ENCODE data around the gene P3H3. TPM values are rescaled to one million over a fixed set of nuclear protein-coding genes. Genes with fewer than 3 reads are reported as not detected.

P3H3 gene
- total RNA-seq, 4 donors from 2014 or later: 2.6 to 6.6 (median 4.4) TPM

DNA sequence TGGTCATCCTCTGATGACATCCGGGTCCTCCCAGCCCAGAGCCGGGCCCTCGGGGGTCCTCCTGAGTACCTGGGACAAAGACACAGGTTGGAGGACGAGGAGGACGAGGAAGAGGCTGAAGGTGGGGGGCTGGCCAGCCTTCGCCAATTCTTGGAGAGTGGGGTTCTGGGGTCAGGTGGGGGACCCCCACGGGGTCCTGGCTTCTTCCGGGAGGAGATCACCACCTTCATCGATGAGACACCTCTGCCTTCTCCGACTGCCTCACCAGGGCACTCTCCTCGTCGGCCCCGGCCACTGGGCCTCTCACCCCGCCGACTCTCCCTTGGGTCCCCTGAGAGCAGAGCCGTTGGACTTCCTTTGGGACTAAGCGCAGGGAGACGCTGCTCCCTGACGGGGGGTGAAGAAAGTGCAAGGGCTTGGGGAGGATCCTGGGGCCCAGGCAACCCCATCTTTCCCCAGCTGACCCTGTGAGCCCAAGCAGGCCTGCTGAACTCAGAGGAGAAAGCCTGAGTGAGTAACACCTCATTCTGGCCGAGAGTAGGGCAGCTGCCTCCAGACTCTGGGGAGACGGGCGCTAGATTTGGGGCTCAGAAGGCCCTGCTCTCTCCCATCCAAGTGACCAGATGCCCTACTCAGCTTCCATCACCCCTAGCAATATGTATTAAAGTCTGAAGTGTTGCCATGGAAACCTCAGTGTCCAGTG, 1.3 kb upstream of the P3H3 start:
- DNase-seq: no peak
- Histone ChIP-seq H3K9me3 (no peaks in the 10 kb centered on the region), H3K36me3 (peaks cover 0 to 18% (median 0%) of the 10 kb centered on the region in 3 donors), H3K4me3 (peak overlapping the region in 1 of 4 donors; percentile 95), H3K27me3 (peaks cover 0 to 85% (median 5%) of the 10 kb centered on the region in 4 donors), H3K4me1 (peaks cover 5 to 57% (median 16%) of the 10 kb centered on the region in 3 donors), H3K27ac (peak overlapping the region; percentile 9 to 63 (median 29))
- intact Hi-C loops (cut with DNase I): loop anchor here (5.0 kb wide), 1 partner anchor 90 kb away; no protein-coding TSS in a partner anchor
- 71% methylated on average over 5 of the region's 22 CpGs; no CpG with 5 or more reads in 1 of the 2 donors for WGBS, 2 donors
- TF ChIP-seq, protein P1, sequence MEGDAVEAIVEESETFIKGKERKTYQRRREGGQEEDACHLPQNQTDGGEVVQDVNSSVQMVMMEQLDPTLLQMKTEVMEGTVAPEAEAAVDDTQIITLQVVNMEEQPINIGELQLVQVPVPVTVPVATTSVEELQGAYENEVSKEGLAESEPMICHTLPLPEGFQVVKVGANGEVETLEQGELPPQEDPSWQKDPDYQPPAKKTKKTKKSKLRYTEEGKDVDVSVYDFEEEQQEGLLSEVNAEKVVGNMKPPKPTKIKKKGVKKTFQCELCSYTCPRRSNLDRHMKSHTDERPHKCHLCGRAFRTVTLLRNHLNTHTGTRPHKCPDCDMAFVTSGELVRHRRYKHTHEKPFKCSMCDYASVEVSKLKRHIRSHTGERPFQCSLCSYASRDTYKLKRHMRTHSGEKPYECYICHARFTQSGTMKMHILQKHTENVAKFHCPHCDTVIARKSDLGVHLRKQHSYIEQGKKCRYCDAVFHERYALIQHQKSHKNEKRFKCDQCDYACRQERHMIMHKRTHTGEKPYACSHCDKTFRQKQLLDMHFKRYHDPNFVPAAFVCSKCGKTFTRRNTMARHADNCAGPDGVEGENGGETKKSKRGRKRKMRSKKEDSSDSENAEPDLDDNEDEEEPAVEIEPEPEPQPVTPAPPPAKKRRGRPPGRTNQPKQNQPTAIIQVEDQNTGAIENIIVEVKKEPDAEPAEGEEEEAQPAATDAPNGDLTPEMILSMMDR (IDR thresholded peaks at IDR 0.05): no peak
- no peak for TF ChIP-seq POLR2A (IDR thresholded peaks at IDR 0.05)

DNA sequence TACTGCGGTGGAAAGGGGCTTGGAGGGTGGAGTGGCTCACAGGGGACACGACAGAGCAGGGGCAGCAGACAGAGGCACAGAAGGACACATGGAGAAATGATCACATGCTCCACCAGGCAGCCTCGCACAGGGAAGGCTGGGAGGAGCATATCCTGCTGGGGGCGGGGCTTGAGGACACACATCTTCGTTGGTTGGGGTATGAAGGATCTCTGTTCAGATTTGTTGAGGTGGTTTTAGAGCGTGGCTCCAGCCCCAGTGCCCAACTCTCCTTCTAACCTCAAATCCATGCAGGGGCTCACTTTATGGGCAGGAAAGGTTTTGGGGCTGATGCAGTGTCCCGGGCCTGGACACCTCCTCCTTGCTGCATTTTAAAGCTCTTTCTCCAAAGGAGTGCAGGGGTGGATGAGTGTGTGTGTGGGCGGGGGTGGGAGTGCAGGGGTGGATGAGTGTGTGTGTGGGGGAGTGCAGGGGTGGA, 733 bp upstream of the P3H3 start:
- no peak for TF ChIP-seq POLR2A (IDR thresholded peaks at IDR 0.05)
- TF ChIP-seq, protein P1 (IDR thresholded peaks at IDR 0.05): no peak
- peak overlapping the region in 2 of 4 donors; percentile 62 to 95 for H3K4me3 ChIP-seq
- intact Hi-C loops (cut with DNase I): loop anchor here (5.0 kb wide), 1 partner anchor 90 kb away; no protein-coding TSS in a partner anchor
- H3K36me3 ChIP-seq: peaks cover 0 to 23% (median 0%) of the 10 kb centered on the region in 3 donors
- no peak for DNase-seq
- H3K27ac ChIP-seq: peak overlapping the region; percentile 9 to 63 (median 29)
- 0 to 7% methylated on average over 3 to 6 of the region's 8 CpGs for WGBS, 2 donors
- peaks cover 2 to 52% (median 11%) of the 10 kb centered on the region in 3 donors for H3K4me1 ChIP-seq
- peaks cover 0 to 79% (median 5%) of the 10 kb centered on the region in 4 donors for H3K27me3 ChIP-seq
- H3K9me3 ChIP-seq: no peaks in the 10 kb centered on the region

DNA sequence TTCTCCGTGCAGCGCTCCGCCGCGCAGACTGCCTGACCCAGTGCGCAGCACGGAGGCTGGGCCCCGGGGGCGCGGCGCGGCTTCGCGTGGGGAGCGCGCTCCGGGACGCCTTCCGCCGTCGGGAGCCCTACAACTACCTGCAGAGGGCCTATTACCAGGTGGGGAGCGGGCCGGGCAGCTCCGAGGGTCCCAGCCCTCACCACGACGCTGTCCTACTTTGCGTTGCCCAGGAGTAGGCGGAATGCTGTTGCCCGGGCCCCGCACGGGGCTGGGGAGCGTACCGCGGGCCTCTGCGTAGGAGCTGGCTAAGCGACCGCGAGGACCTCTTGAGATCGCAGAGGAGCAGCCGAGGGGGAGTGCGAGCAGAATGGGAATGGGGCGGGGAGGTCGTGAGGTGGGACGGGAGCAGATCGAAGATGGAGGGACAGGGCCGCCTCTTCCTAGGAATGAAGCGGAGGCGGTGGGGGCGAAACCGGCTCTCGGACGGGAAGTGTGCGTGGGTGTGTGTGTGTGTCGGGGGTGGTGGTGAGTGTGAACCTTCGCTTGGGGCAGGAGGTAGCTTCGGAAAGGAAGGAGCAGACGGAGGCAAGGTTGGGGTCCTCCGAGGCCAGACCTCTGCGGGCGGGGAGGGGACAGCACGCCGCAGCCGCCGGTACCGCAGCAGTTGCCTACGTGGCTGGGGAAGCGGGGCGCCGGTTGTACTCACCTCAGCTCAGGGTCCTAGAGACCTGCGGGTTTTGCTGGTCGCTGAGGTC, 751 bp downstream of the P3H3 start:
- Histone ChIP-seq H3K9me3 (no peaks in the 10 kb centered on the region), H3K27me3 (peaks cover 0 to 64% (median under 1%) of the 10 kb centered on the region in 4 donors), H3K4me1 (peaks cover 2 to 48% (median 11%) of the 10 kb centered on the region in 3 donors), H3K36me3 (peaks cover 0 to 31% (median 0%) of the 10 kb centered on the region in 3 donors), H3K27ac (peak overlapping the region; percentile 60 to 88 (median 74)), H3K4me3 (peak overlapping the region; percentile 54 to 95 (median 62))
- TF ChIP-seq, protein P1 (IDR thresholded peaks at IDR 0.05): no peak
- TF ChIP-seq POLR2A (IDR thresholded peaks at IDR 0.05): peak in 1 of 4 donors; percentile 49
- no peak for DNase-seq
- intact Hi-C loops (cut with DNase I): loop anchor here (5.0 kb wide), 1 partner anchor 92 kb away; no protein-coding TSS in a partner anchor
- WGBS, 2 donors: 0% methylated on average over 24 to 26 of the region's 71 CpGs

DNA sequence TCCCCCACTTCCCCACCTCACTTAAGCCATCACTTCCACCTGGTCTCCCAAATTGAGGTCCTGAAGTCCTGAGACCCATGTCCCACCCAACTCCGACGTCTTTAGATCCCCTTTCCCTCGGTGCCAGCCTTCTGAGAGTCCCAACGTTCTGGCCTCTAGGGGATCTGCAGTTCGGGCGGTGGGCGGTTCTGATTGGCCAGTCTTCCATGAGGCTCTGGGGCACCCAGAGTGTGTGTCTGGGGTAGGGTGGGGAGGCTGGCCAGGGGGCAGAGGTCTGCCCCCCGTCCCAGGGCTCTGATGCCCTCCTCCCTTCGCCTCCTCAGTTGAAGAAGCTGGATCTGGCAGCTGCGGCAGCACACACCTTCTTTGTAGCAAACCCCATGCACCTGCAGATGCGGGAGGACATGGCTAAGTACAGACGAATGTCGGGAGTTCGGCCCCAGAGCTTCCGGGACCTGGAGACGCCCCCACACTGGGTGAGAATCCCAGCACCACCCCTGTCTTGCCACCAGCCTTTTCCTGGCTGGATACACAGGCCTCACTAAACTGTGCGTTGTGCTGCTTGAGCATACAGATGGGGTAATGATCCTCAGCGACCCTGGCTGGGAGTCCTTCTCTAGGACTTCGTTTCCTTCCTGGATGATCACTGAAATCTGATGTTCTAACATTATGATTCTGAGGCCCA, 1.5 kb downstream of the P3H3 start:
- Histone ChIP-seq H3K9me3 (no peaks in the 10 kb centered on the region), H3K27me3 (peaks cover 0 to 57% (median 0%) of the 10 kb centered on the region in 4 donors), H3K4me1 (peaks cover 2 to 48% (median 11%) of the 10 kb centered on the region in 3 donors), H3K4me3 (peak overlapping the region; percentile 54 to 95 (median 62)), H3K36me3 (peaks cover 0 to 37% (median 0%) of the 10 kb centered on the region in 3 donors), H3K27ac (peak overlapping the region; percentile 60 to 88 (median 74))
- intact Hi-C loops (cut with DNase I): loop anchor here (5.0 kb wide), 1 partner anchor 92 kb away; no protein-coding TSS in a partner anchor
- TF ChIP-seq, protein P1 (IDR thresholded peaks at IDR 0.05): no peak
- TF ChIP-seq POLR2A (IDR thresholded peaks at IDR 0.05): no peak
- DNase-seq: no peak
- WGBS, 2 donors: 72 to 96% methylated on average over 3 to 6 of the region's 19 CpGs

All from esophagus squamous epithelium (tissue), 5 donors.